Measurements from ENCODE around the gene C10orf90.

Gene C10orf90

GRCh38 chr10:126592901-126593300 is 77.6 kb downstream of the C10orf90 start:
- no peak overlapping the region for H3K4me3 ChIP-seq
- TF ChIP-seq, protein P1, sequence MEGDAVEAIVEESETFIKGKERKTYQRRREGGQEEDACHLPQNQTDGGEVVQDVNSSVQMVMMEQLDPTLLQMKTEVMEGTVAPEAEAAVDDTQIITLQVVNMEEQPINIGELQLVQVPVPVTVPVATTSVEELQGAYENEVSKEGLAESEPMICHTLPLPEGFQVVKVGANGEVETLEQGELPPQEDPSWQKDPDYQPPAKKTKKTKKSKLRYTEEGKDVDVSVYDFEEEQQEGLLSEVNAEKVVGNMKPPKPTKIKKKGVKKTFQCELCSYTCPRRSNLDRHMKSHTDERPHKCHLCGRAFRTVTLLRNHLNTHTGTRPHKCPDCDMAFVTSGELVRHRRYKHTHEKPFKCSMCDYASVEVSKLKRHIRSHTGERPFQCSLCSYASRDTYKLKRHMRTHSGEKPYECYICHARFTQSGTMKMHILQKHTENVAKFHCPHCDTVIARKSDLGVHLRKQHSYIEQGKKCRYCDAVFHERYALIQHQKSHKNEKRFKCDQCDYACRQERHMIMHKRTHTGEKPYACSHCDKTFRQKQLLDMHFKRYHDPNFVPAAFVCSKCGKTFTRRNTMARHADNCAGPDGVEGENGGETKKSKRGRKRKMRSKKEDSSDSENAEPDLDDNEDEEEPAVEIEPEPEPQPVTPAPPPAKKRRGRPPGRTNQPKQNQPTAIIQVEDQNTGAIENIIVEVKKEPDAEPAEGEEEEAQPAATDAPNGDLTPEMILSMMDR (IDR thresholded peaks at IDR 0.05): no peak
- no peak for DNase-seq (ENCODE audit: low spot score)
- H3K27ac ChIP-seq: no peak overlapping the region

DNA sequence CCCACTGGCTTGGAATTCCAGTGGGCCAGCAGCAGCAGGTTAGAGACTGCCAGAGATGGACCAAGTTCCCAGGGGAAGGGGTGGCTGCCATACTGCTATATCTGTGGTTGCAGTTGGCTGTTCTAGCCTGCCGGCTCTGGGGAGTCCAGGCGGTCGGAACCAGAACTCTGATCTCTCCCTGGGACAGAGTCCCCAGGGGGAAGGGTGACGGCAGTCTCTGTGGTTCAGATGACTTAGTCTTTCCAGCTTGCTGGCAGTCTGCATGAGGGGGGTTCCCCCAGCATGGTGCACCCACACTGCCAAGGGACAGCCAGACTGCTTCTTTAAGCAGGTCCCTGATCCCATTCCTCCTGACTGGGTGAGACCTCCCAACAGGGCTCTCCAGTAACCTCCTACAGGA is 82.5 kb downstream of the C10orf90 start:
- TF ChIP-seq, protein P1 (IDR thresholded peaks at IDR 0.05): no peak
- no peak for DNase-seq (ENCODE audit: low spot score)
- no peak overlapping the region for H3K27ac ChIP-seq
- no peak overlapping the region for H3K4me3 ChIP-seq

DNA sequence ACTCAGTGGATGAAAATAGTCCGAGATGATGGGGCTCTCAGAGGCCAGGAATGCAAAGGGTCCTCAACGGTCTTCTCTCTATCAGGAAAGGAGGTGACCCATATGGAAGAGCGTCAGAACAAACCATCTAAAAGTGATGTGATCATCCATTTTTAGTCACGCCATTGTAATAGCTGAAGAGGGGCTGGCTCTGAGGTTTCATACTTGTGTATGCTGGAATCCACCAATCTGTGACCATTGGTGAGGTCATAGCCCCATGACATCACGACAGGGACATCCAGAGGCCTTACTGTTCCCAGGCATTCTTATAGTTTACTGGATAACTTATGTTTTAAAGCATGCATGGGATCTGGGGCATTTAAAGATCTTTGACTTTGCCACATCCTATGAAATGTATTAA is 83.6 kb downstream of the C10orf90 start:
- Histone ChIP-seq H3K4me3 (no peak overlapping the region), H3K27ac (no peak overlapping the region)
- TF ChIP-seq, protein P1 (IDR thresholded peaks at IDR 0.05): no peak
- DNase-seq (ENCODE audit: low spot score): no peak

GRCh38 chr10:126586128-126586527 is 84.4 kb downstream of the C10orf90 start:
- Histone ChIP-seq H3K27ac (no peak overlapping the region), H3K4me3 (no peak overlapping the region)
- TF ChIP-seq, protein P1 (IDR thresholded peaks at IDR 0.05): no peak
- no peak for DNase-seq (ENCODE audit: low spot score)

GRCh38 chr10:126585249-126586017 is 85.1 kb downstream of the C10orf90 start:
- TF ChIP-seq, protein P1 (IDR thresholded peaks at IDR 0.05): no peak
- no peak for DNase-seq (ENCODE audit: low spot score)
- Histone ChIP-seq H3K4me3 (no peak overlapping the region), H3K27ac (no peak overlapping the region)

GRCh38 chr10:126584836-126585235 is 85.7 kb downstream of the C10orf90 start:
- no peak for DNase-seq (ENCODE audit: low spot score)
- TF ChIP-seq, protein P1 (IDR thresholded peaks at IDR 0.05): no peak
- Histone ChIP-seq H3K27ac (no peak overlapping the region), H3K4me3 (no peak overlapping the region)

DNA sequence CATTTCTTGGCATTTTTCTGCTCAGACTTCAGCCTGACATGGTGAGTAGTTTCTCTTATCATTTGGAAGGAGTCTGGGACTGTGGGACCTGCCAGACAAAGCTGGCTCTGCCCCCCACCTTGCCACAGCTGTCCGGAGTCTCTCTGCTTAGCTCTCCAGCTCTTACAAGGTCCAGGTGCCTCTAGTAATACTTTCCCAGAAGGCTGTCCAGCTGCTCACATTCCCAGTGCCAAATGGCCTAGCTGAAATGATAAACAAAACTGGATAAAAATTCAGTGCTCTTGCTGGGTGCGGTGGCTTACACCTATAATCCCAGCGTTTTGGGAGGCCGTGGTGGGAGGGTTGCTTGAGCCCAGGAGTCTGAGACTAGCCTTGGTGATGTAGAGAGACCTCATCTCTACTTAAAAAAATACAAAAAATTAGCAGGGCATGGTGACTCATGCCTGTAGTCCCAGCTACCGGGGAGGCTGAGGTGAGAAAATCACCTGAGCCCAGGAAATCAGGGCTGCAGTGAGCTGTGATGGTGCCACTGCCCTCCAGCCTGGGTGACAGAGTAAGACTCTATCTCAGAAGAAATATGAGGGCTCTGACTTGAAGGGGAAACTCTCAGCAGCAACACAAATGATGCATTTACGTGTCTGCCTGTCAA is 86.8 kb downstream of the C10orf90 start:
- Histone ChIP-seq H3K27ac (no peak overlapping the region), H3K4me3 (no peak overlapping the region)
- DNase-seq (ENCODE audit: low spot score): no peak
- TF ChIP-seq, protein P1 (IDR thresholded peaks at IDR 0.05): no peak
